Right lung (tissue), 5 donors: Measurements from ENCODE around the gene PLEKHH3. TPM values are rescaled to one million over a fixed set of nuclear protein-coding genes. Genes with fewer than 3 reads are reported as not detected.
A peak's percentile ranks its signal among the peaks of the same experiment; 100 is the strongest.

Experiments used
- DNase-seq, 2 donors: peaks; one replicate each; pipeline ENCODE4 v3.0.0-alpha.2; 2013
- polyA plus RNA-seq, 5 donors: library from polyadenylated mRNA; unstranded; fragments of 120-200 nt; gene quantifications; one replicate each; pipeline versions ENCODE4 v1.2.1 to v1.2.3, GENCODE V29; 2013; ENCODE audit warnings: inconsistent platforms in 1 of 5, low replicate concordance in 1 of 5; ENCODE audit not compliant: insufficient read length in 5 of 5, insufficient read depth in 1 of 5

PLEKHH3 gene
- polyA plus RNA-seq, 5 donors, result 23.9 to 58.4 (median 34.9) TPM

GRCh38 chr17:42687707-42688320 lies 11.0 kb upstream of the PLEKHH3 start:
- no peak for DNase-seq

GRCh38 chr17:42686520-42687128 lies 9.8 kb upstream of the PLEKHH3 start:
- no peak for DNase-seq

DNA sequence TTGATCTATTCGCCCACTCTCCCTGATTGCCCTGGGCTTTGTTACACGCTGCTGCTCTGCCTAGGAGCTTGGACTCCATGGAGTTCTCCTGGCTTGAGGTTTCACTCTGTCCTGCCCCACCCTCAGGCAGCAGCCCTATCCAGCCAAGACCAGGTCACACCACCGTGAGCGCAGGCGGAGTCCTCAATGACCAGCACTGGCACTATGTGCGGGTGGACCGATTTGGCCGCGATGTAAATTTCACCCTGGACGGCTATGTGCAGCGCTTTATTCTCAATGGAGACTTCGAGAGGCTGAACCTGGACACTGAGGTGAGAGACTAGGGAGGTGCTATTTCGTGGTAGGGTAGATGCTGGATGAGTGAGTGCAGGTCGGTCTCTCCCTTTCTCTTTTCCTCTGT lies 9.0 kb upstream of the PLEKHH3 start:
- DNase-seq, result no peak

- DNase-seq, result no peak
These were observed 8.2 kb upstream of the PLEKHH3 start for GRCh38 chr17:42684929-42685556.

DNA sequence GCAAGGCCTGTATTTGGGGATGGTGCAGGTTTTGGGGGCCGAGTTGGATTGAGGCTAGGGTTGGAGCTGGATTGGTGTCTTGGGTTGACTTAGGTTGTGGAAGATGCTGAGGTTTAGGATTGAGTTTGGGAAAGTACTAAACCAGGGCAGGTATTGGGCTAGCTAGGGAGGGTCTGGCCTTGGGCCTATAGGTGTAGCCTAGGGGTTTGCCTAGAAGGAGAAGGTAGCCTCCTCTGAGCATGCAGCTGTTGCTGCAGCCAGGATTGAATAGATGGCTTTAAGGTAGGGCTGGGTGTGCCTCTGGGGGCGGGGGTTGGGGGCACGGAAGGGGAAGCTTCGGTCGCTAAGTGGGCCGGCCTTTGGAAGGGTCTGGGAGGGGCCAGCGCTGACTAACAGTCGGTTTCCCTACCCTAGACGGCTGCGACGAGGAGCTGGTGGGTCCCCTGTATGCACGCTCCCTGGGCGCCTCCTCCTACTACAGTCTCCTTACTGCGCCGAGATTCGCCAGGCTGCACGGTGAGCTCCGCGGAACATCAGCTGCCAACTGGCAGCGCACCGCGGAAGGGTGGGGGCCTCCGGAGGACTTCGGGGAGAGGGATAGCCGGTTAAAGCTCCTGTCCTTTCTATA lies 6.7 kb upstream of the PLEKHH3 start:
- DNase-seq, result no peak

- DNase-seq, result no peak
These were observed 6.1 kb upstream of the PLEKHH3 start for GRCh38 chr17:42682722-42683403.

DNA sequence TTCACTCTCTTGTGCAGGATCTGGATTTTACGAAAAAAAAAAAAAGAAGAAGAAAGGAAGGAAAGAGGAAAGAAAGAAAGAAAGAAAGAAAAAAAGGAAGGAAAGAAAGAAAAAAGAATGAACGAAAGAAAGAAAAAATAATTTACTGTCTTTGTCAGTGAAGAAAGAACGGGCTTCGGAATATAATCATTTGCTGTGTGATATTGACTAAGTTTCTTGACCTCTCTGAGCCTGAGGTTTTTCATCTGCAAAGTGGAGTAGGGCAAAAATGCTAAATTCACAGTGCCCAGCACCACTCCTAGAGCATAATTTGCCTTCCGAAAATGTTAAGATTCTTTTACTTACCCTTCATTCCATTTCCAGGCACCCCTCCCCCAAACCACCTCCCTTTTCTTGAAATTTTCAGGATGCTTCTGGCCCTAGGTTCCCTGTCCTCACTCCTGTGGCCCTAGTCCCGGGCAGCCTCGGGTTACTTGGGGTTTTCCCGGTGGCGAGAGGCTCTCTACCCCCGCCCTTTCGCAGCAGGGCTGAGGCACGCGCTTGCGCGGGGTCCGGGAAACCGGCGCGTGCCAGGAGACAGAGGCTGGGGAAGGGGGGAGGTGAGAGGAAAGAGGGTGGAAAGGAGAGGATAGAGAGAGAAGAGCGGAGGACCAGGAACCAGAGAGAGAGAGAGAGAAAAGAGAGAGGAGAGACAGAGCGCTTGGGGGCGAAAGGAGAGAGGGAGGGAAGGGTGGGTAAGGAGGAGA lies 5.4 kb upstream of the PLEKHH3 start, which contains the start of gene CNTNAP1:
TSS of gene CNTNAP1 (plus strand) at position 556 of the 746 bp plus-strand sequence. CDS start 299 bp downstream, outside the sequence.
- peak; percentile 59 to 68 for DNase-seq

DNA sequence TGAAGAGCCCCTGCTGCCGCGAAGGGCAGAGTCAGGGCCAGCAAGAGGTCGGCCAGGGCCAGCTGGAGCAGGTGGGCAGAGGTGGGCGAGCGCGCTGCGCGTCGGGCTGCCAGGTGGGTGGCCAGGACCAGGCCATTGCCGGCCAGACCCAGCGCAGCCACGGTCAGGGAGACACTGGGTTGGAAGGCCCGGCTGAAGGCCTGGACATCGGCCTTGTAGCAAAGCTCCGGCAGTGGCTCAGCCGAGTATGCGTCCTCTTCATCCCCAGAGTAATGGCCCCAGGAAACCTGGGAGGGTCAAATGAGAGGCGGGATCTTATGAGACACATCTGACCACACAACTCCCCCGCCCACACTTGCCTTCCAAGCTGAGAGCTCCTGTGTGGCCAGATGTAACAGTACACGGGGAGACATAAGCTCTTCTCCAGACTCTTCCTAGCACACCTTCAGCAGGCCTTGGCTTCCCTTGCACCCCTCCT lies 3.6 kb upstream of the PLEKHH3 start:
- DNase-seq, result no peak

- DNase-seq, result peak; percentile 81
These were observed 2.9 kb upstream of the PLEKHH3 start for GRCh38 chr17:42679492-42680330.

GRCh38 chr17:42678951-42679491 lies 2.2 kb upstream of the PLEKHH3 start:
- peak; percentile 51 to 65 for DNase-seq

DNA sequence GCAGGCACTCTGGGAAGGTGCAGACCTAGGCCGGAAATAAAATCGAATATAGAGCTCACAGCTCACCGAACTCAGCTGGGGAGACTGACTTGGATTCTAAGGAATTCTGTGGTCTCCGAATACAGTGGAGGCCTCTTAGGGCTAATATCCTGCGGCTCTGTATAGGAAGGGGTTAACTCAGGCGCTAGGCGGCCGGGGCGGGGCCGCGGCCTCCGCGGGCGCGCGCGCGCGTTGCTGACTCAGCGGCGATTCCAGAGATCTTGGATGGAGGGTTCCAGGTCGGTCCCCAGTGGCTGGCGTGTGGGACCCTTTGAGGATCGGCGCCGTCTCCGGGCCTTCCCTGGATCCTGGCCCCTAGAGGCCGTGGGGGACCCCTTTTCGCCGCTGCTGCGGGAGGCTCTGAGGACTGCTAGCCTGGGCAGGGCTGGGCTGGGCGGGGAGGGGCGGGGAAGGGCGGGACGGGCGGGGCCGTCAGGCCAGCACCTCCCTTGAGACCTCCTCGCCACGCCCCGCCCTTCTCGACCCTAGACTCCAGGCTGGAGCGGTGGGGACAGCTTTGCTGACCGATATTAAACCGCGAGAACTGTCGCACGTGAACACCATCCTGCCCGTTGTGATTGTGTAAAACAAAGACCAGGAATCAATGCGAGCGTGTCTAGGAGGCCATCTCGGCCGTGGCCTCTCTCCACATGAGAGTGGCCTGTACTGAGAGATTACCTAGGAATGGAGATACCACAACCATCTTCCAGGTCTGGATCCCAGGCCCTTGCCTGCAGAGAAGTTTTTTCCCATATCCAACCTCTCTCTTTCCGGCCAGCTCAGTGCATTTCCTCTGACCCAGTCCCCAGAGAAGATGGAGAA lies 1.4 kb upstream of the PLEKHH3 start:
- DNase-seq, result peak; percentile 89 to 91

DNA sequence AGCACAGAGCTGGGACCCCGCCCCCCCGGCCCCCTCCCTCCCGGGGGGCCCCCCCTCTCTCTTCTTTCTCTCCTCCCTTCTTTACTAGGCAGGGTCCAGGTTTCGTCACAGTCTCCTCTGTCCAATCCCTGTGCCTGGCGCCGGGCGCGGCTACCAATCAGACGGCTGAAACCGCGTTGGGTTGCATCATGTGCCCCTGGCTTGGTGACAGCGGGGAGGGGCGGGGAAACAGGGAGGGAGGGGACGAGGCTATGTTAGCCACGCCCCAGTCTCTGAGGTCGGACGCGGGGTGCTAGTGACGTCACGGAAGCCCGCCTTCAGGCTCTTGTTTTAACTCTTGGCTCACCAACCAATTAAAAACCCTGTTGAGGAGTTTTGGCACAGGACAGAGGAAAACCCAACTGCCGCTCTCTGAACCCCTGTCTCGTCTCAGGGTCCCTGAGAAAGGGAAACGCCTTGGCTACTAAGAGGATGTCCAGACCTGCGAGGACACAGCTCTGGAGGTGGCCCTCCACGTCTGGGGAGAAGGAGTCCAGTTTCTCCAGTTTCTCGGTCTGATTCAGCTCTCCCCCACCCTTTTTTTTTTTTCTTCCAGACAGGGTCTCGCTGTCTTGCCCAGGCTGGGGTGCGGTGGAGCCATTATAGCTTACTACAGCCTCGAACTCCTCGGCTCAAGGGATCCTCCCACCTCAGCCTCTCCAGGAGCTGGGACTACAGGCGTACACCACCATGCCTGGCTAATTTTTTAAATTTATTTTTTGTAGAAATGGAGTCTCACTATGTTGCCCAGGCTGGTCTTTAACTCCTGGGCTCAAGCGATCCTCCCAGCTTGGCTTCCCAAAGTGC lies 441 bp upstream of the PLEKHH3 start:
- DNase-seq, result peak; percentile 100

- no peak for DNase-seq
These were observed 800 bp downstream of the PLEKHH3 start for GRCh38 chr17:42675965-42676423.

GRCh38 chr17:42675348-42675964 lies 1.3 kb downstream of the PLEKHH3 start:
- DNase-seq, result no peak

DNA sequence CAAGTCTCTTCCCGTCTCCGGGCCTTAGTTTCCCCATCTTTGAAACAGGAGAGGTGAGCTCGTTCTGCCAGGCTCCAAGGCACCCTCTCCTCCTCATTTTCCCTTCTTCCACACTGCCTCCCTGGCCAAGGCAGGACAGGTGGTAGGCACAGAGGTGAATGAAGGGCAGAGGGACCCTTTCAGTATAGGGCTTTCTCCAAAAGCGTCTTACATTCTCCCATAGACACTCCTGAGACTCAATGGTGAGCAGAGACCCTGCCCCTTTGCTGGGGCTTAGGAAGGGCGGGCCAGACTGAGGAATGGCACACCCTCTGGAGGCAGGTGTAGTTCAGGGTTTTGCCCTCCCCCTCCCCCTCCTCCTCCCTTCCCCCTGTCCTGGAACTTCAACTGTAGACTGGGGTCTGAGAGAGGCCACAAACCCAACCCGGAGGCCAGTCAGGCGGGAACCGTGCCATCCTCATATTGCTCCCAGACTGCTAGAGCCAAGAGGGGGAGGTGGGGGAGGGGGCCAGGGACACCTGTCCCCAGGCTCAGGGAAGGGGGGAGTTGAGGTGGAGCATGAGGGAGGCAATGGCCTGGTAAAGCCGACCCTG lies 1.9 kb downstream of the PLEKHH3 start:
- DNase-seq, result no peak

- DNase-seq, result peak; percentile 55 to 62
These were observed 2.7 kb downstream of the PLEKHH3 start for GRCh38 chr17:42673885-42674754.
